Activated T-cell treated with anti-CD3 and anti-CD28 coated beads, Interleukin-2, amount 50 U/mL, for 24 hours (primary cell): ENCODE measurements around the gene MAB21L2.

Source experiments
- DNase-seq: peaks from one replicate; pipeline ENCODE4 v3.0.0-alpha.2; 2020
- H3K27ac Mint-ChIP-seq: 2 replicates; pipeline ENCODE4 v1.8.0; 2020; ENCODE audit warnings: mild to moderate bottlenecking, mixed read lengths
- H3K27me3 Mint-ChIP-seq: 2 replicates; pipeline ENCODE4 v1.8.0; 2020; ENCODE audit warnings: mixed read lengths
- H3K36me3 Mint-ChIP-seq: 2 replicates; pipeline ENCODE4 v1.8.0; 2020; ENCODE audit warnings: low read depth, mixed read lengths
- H3K4me1 Mint-ChIP-seq: 2 replicates; pipeline ENCODE4 v1.8.0; 2020; ENCODE audit warnings: low read depth, mixed read lengths
- H3K4me3 Mint-ChIP-seq: 2 replicates; pipeline ENCODE4 v1.8.0; 2020; ENCODE audit warnings: mild to moderate bottlenecking, moderate library complexity, mixed read lengths
- H3K9me3 Mint-ChIP-seq: 2 replicates; pipeline ENCODE4 v1.8.0; 2020; ENCODE audit warnings: mixed read lengths

Gene MAB21L2

DNA sequence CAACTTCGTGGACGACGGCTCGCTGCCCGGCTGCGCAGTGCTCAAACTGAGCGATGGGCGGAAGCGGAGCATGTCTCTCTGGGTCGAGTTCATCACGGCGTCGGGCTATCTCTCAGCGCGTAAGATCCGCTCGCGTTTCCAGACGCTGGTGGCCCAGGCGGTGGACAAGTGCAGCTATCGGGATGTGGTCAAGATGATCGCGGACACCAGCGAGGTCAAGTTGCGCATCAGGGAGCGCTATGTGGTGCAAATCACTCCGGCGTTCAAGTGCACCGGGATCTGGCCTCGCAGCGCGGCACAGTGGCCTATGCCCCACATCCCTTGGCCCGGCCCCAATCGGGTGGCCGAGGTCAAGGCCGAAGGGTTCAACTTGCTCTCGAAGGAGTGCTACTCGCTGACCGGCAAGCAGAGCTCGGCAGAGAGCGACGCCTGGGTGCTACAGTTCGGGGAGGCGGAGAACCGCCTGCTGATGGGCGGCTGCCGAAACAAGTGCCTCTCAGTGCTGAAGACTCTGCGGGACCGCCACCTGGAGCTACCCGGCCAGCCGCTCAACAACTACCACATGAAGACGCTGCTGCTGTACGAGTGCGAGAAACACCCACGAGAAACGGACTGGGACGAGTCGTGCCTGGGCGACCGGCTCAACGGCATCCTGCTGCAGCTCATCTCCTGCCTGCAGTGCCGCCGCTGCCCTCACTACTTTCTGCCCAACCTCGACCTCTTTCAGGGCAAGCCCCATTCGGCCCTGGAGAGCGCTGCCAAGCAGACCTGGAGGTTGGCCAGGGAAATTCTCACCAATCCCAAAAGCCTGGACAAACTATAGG is 1.5 kb downstream of the MAB21L2 start:
- Mint-ChIP-seq H3K4me3 (no peak overlapping the region), H3K9me3 (peaks cover 2% of the 10 kb centered on the region), H3K36me3 (peaks cover 93% of the 10 kb centered on the region)

DNA sequence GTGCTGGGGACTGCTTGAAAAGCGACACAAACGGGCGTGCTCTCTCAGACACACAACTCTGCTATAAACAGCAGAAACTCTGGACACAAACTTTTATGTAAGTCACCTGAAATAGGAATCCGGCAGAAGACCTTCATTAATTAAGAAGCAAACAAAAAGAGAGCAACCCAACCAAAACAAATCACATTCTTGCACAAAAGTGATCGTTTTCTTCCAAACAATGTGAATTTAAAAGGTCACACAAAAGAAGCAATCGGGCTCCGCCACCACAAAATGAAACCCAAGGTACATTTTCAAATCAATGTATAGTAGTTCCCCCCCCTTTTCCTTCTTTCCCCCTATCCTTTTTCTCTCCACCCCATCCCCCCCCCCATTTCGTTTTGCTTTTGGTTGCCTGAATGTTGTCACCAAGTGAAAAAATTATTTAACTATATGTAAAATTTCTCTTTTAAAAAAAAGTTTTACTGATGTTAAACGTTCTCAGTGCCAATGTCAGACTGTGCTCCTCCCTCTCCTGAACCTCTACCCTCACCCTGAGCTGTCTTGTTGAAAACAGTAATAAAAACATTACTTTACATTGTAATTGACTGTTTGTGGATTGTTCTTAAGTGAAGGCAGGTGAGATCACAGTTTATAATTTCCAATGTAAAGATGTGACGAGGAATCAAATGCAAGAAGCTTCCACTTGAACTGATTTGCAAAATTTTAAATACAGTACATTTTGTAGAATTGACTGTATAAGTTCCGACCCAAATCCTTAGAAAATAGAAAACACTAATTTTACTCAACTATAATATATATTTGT is 2.4 kb downstream of the MAB21L2 start:
- H3K36me3 Mint-ChIP-seq: peaks cover 94% of the 10 kb centered on the region
- no peaks in the 10 kb centered on the region for H3K4me1 Mint-ChIP-seq
- DNase-seq: no peak
- H3K9me3 Mint-ChIP-seq: peaks cover 2% of the 10 kb centered on the region
- no peak overlapping the region for H3K4me3 Mint-ChIP-seq
- no peaks in the 10 kb centered on the region for H3K27me3 Mint-ChIP-seq
- H3K27ac Mint-ChIP-seq: no peak overlapping the region

More for the DNA sequence above, 1.5 kb downstream of the MAB21L2 start:
- DNase-seq: no peak
- no peak overlapping the region for H3K27ac Mint-ChIP-seq
- H3K27me3 Mint-ChIP-seq: no peaks in the 10 kb centered on the region
- H3K4me1 Mint-ChIP-seq: no peaks in the 10 kb centered on the region

DNA sequence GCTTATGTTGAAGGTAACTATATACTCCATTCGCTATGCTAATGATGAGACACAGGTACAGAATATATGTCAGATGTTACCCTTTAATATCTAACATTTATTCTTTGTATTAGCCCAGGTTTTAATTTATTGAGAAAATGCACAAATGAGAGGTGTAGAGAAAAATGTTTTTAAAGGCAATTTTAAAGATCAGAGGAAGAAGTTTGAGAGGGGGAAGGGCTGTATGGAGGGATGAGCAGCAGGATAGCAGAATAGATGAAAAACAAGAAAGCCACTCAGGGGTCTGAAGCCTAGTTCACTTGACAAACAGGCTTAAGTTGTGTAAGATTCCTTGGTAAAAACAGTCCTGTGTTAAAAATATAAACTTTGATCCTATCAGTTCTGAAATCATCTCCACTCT is 3.7 kb downstream of the MAB21L2 start:
- no peak overlapping the region for H3K27ac Mint-ChIP-seq
- DNase-seq: no peak
- no peaks in the 10 kb centered on the region for H3K4me1 Mint-ChIP-seq
- H3K9me3 Mint-ChIP-seq: peaks cover 2% of the 10 kb centered on the region
- H3K4me3 Mint-ChIP-seq: no peak overlapping the region
- no peaks in the 10 kb centered on the region for H3K27me3 Mint-ChIP-seq
- H3K36me3 Mint-ChIP-seq: peaks cover 97% of the 10 kb centered on the region

DNA sequence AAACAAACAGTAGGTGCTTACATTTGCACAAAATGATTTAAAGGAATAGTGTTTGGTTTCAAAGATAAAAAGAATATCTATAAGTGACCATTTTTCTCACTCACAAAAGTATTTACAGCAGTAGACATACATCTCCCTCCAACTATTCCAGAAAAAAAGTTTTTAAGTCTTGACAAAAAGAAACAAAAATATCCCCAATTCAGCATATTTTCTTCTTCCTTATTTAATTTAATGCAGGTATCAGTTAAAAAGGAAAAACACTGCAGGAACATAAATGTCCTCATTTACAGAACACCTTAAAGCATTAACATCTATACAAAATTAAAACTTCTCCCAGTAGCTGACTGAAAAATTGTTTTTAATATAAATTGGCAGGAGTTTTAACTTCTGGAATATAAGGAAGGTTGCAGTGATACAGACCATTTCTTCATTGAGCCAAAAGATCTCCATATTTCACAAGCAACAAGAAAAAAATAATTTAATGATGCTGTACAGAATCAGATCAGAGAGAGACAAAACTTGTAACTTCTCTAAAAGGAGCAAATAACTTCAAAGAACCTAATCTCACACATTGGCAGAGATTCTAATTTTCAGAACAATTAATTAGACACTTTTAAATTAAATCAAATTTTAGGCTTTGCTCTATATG is 4.3 kb downstream of the MAB21L2 start:
- Mint-ChIP-seq H3K4me3 (no peak overlapping the region), H3K36me3 (peaks cover 96% of the 10 kb centered on the region), H3K4me1 (no peaks in the 10 kb centered on the region), H3K9me3 (peaks cover 2% of the 10 kb centered on the region), H3K27me3 (no peaks in the 10 kb centered on the region), H3K27ac (no peak overlapping the region)
- DNase-seq: no peak

DNA sequence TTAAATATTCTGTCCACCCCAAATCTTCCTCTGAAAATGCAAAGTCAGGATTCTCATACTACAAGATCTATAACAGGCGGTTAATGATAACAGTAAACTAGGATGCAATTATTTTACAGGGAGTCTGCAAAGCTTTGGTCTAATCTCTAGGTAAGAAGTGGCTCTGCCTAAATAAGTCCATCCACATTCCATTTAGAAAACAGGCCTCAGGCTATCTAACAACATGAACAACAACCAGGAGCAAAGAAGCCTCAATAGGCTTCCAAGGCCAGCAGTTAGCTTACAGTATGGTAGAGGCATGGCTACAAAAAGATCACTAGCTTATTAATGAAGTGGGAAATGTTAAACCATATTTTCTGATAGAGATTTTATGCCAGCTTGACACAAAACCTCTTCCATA is 6.4 kb downstream of the MAB21L2 start:
- Mint-ChIP-seq H3K4me1 (no peaks in the 10 kb centered on the region), H3K27ac (no peak overlapping the region), H3K36me3 (peaks cover 76% of the 10 kb centered on the region)

DNA sequence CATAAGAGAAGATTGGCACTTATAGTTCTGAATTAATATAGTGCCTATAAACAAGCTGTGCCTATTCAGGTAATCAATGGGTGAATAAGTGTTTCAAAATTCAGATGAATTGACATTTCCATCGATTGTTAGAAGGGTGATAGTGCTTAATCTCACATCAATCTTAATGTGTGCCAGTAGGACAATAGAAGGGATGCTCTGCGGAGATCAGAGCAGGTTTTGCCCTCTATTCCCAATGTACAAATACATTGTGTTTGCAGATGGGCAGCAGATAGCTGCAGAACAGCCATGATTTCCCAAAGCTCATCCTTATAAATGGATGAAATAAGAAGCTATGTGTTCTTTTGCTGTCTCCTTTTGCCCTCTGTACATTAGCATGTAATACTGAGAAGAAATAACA is 7.2 kb downstream of the MAB21L2 start:
- H3K9me3 Mint-ChIP-seq: no peaks in the 10 kb centered on the region
- H3K27ac Mint-ChIP-seq: no peak overlapping the region
- DNase-seq: no peak
- no peaks in the 10 kb centered on the region for H3K4me1 Mint-ChIP-seq
- no peak overlapping the region for H3K4me3 Mint-ChIP-seq
- H3K27me3 Mint-ChIP-seq: no peaks in the 10 kb centered on the region
- H3K36me3 Mint-ChIP-seq: peaks cover 67% of the 10 kb centered on the region

More for the DNA sequence above, 6.4 kb downstream of the MAB21L2 start:
- DNase-seq: no peak
- no peaks in the 10 kb centered on the region for H3K27me3 Mint-ChIP-seq
- H3K4me3 Mint-ChIP-seq: no peak overlapping the region
- H3K9me3 Mint-ChIP-seq: peaks cover 2% of the 10 kb centered on the region

DNA sequence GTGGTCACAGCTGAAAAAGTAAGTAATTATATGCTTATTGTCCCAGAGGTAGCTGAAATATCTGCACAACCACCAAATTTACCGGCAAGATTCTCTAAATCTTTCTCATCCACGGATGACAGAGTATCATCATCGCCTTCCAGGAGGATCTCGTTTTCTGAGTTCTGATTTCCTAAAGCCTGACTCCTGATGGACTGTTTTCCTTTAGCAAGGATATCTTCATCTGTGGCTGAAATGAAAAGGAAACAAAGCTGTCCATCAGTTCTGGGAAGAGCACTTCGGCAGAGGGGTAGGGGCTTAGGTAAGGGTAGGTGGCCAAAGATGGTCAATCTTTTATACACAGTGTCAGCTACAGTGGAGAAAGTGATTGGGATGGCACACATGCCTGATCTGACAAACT is 8.7 kb downstream of the MAB21L2 start:
- Mint-ChIP-seq H3K9me3 (no peaks in the 10 kb centered on the region), H3K4me3 (no peak overlapping the region), H3K27ac (peak overlapping the region; percentile 3), H3K27me3 (no peaks in the 10 kb centered on the region), H3K4me1 (no peaks in the 10 kb centered on the region), H3K36me3 (peaks cover 55% of the 10 kb centered on the region)
- no peak for DNase-seq

DNA sequence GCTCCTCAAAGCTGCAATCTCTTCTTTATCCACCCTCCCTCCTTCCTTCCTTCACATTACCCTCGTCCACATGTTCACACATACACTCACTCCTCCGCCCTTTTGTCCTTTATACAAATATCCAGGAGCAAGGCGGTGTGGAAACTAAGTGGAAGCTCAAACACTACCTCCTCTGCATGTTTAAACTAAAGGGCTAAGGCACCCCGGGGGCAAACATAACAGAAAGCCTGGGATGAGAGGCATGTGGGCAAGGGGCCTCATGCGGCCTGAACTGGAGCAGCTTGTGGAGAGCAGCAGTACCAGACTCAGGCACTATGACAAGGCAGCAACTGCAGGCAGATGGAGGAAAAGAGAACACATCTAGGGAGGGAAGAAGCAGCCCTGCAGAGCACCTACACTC is 9.5 kb downstream of the MAB21L2 start:
- no peak overlapping the region for H3K27ac Mint-ChIP-seq
- H3K36me3 Mint-ChIP-seq: peaks cover 47% of the 10 kb centered on the region
- no peaks in the 10 kb centered on the region for H3K4me1 Mint-ChIP-seq
- no peak for DNase-seq
- H3K27me3 Mint-ChIP-seq: no peaks in the 10 kb centered on the region
- H3K4me3 Mint-ChIP-seq: no peak overlapping the region
- H3K9me3 Mint-ChIP-seq: no peaks in the 10 kb centered on the region

DNA sequence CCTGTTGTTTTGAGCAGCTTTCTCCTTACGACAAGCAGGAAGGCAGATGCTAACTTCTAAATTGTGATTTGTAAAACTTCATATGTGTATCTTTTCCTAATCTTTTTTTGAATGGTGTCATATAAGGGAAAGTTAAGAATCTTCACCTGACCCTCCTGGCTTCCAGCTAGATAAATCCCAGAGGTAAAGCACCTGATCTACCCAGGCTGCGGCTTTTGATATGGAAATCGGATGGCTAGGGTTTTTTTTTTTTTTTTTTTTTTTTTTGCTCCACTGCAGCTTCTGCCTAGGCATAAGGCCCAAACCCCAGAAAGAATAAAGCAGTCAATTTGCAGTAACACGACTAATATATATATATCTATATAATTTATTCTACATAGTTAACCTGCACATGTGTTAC is 10.0 kb downstream of the MAB21L2 start:
- no peaks in the 10 kb centered on the region for H3K27me3 Mint-ChIP-seq
- no peak overlapping the region for H3K4me3 Mint-ChIP-seq
- H3K27ac Mint-ChIP-seq: no peak overlapping the region
- peaks cover 43% of the 10 kb centered on the region for H3K36me3 Mint-ChIP-seq
- no peak for DNase-seq
- H3K4me1 Mint-ChIP-seq: no peaks in the 10 kb centered on the region
- H3K9me3 Mint-ChIP-seq: no peaks in the 10 kb centered on the region

DNA sequence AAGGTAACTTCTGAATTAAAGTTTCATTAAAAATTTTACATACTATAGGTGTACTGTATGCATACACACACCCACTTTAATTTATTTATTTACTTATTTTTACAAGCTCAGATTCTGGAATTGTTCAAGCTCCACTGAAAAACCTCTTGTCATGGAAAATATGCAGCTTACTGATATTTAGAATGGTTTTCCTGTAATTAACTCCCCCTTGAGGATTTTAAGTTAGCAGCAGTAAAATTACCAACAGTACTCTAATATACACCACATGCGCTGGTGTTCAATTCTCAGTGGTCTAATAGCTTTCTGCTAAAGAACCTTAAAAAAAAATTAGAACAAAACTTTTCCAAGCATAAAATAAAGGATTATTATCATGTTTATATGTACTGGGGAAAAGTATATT is 12.0 kb downstream of the MAB21L2 start:
- peaks cover 37% of the 10 kb centered on the region for H3K36me3 Mint-ChIP-seq
- no peak overlapping the region for H3K4me3 Mint-ChIP-seq
- no peaks in the 10 kb centered on the region for H3K27me3 Mint-ChIP-seq
- no peak for DNase-seq
- H3K27ac Mint-ChIP-seq: no peak overlapping the region
- no peaks in the 10 kb centered on the region for H3K9me3 Mint-ChIP-seq
- no peaks in the 10 kb centered on the region for H3K4me1 Mint-ChIP-seq

DNA sequence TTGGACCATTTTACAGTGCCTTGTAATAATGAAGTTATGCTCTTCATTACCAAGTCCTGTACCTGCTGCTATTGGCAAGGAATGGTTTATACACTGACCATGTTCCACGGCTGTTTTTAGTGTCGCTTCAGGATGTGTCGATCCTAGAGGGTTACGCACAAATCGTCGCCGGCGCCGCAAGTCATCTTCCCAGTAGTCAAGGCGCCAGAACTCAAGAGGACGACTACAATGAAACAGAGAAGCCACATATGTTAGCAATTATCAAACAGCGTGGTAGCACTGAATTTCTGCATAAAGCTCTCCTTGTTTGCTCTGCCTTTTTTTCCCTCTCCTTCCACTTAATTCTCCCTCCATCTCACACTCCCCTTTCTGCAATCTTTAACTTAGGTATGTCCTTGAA is 17.0 kb downstream of the MAB21L2 start:
- H3K4me1 Mint-ChIP-seq: no peaks in the 10 kb centered on the region
- H3K27me3 Mint-ChIP-seq: no peaks in the 10 kb centered on the region
- no peak overlapping the region for H3K4me3 Mint-ChIP-seq
- H3K27ac Mint-ChIP-seq: no peak overlapping the region
- H3K36me3 Mint-ChIP-seq: peaks cover 20% of the 10 kb centered on the region
- H3K9me3 Mint-ChIP-seq: no peaks in the 10 kb centered on the region
- no peak for DNase-seq

DNA sequence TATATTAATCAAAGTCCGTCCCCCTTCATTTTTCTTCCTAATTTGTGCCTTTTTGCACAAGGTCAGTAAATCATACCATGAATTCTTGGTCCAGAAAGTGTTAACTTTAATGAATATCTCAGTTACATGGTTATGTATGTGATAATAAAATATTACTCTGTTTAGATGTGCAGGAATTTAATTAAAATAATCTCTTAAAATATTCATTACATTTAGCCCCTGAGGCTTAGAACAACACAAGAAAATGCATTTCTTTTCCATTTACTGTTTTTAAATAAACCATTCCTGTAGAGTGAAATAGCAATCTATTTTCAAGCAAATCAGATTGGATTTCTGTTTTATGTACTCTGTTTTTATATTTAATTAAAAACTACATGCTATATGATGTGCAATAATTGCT is 17.6 kb downstream of the MAB21L2 start:
- H3K36me3 Mint-ChIP-seq: peaks cover 20% of the 10 kb centered on the region
- H3K27ac Mint-ChIP-seq: no peak overlapping the region
- H3K9me3 Mint-ChIP-seq: no peaks in the 10 kb centered on the region
- no peaks in the 10 kb centered on the region for H3K27me3 Mint-ChIP-seq
- H3K4me3 Mint-ChIP-seq: no peak overlapping the region
- no peaks in the 10 kb centered on the region for H3K4me1 Mint-ChIP-seq
- no peak for DNase-seq

DNA sequence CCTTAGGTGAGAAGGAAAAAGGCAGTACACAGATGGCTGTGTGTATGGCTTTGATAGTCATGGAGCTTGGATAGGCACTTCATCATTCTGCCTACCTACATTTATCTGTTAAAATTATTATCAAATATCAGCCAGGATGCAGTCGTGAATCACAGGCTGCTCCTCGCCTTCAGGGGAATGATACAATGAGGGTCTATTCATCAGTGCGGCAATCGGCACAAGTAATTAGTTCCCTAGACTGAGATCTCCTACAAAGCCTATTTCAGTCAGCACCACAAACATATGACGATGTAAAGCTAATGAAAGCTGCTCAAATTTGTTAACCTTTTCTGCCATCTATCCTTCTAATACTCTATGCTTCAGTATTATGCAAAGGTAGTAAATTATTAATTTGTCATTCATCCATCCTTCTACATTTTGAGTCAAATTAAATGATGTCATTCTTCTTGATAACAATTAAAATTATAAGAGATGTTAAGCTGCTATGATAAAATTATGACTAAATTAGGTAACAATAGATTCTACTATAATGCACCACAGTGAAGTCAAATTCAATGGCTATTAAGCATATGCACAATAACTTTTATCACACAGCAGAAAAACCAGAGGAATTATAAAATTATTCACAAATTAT is 19.0 kb downstream of the MAB21L2 start:
- H3K27ac Mint-ChIP-seq: no peak overlapping the region

DNA sequence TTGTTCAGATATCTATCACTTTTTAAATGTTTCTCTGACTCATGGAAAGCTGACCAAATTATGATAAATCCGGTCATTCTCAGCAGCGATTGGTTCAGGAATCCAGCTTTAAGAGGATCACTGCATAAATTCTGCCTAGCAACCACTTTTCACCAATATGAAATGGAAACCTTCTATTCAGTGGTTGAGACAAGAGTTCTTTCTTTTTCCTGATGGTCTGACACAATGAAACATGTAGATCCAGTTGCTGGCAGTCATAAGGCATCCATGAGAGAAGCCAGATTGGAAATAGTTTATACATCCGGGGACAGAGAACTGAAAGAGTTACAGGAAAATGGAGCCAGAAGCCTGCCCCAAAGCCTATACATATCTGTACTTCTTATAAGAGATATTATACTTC is 27.2 kb downstream of the MAB21L2 start:
- Mint-ChIP-seq H3K4me3 (no peak overlapping the region), H3K27me3 (no peaks in the 10 kb centered on the region), H3K36me3 (peaks cover 8% of the 10 kb centered on the region), H3K9me3 (no peaks in the 10 kb centered on the region), H3K27ac (no peak overlapping the region), H3K4me1 (no peaks in the 10 kb centered on the region)
- DNase-seq: no peak

More for the DNA sequence above, 19.0 kb downstream of the MAB21L2 start:
- Mint-ChIP-seq H3K4me3 (no peak overlapping the region), H3K36me3 (peaks cover 20% of the 10 kb centered on the region), H3K27me3 (no peaks in the 10 kb centered on the region), H3K9me3 (no peaks in the 10 kb centered on the region), H3K4me1 (no peaks in the 10 kb centered on the region)
- no peak for DNase-seq
